ENCODE measurements around the gene SCUBE3.

DNA sequence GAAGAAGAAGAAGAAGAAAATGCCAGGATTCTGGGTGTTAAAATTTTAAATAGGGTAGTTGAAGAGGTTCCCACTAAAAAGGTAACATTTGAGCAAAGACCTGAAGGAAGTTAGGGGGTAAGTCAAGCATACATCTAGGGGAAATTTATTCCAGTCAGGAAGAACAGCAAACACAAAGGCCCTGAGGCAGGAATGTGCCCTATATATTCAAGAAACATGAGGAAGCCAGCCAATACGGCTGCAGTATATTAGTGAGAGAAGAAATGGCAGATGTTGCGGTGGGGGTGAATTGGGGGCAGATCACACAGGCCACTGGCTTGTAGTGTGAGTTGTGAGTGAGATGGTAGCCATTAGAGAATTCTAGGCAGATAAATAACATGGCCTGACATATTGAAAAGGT lies 51.8 kb downstream of the SCUBE3 start:
- TF ChIP-seq, protein P1, sequence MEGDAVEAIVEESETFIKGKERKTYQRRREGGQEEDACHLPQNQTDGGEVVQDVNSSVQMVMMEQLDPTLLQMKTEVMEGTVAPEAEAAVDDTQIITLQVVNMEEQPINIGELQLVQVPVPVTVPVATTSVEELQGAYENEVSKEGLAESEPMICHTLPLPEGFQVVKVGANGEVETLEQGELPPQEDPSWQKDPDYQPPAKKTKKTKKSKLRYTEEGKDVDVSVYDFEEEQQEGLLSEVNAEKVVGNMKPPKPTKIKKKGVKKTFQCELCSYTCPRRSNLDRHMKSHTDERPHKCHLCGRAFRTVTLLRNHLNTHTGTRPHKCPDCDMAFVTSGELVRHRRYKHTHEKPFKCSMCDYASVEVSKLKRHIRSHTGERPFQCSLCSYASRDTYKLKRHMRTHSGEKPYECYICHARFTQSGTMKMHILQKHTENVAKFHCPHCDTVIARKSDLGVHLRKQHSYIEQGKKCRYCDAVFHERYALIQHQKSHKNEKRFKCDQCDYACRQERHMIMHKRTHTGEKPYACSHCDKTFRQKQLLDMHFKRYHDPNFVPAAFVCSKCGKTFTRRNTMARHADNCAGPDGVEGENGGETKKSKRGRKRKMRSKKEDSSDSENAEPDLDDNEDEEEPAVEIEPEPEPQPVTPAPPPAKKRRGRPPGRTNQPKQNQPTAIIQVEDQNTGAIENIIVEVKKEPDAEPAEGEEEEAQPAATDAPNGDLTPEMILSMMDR (conservative IDR thresholded peaks at IDR 0.05; ENCODE audit: low read depth in 2 of 2), result no peak
- TF ChIP-seq EZH2phosphoT487 (IDR thresholded peaks at IDR 0.05; ENCODE audit: unreplicated experiment), result no peak
- TF ChIP-seq, protein P2, sequence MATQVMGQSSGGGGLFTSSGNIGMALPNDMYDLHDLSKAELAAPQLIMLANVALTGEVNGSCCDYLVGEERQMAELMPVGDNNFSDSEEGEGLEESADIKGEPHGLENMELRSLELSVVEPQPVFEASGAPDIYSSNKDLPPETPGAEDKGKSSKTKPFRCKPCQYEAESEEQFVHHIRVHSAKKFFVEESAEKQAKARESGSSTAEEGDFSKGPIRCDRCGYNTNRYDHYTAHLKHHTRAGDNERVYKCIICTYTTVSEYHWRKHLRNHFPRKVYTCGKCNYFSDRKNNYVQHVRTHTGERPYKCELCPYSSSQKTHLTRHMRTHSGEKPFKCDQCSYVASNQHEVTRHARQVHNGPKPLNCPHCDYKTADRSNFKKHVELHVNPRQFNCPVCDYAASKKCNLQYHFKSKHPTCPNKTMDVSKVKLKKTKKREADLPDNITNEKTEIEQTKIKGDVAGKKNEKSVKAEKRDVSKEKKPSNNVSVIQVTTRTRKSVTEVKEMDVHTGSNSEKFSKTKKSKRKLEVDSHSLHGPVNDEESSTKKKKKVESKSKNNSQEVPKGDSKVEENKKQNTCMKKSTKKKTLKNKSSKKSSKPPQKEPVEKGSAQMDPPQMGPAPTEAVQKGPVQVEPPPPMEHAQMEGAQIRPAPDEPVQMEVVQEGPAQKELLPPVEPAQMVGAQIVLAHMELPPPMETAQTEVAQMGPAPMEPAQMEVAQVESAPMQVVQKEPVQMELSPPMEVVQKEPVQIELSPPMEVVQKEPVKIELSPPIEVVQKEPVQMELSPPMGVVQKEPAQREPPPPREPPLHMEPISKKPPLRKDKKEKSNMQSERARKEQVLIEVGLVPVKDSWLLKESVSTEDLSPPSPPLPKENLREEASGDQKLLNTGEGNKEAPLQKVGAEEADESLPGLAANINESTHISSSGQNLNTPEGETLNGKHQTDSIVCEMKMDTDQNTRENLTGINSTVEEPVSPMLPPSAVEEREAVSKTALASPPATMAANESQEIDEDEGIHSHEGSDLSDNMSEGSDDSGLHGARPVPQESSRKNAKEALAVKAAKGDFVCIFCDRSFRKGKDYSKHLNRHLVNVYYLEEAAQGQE (IDR thresholded peaks at IDR 0.05; ENCODE audit: unreplicated experiment), result no peak
- TF ChIP-seq EZH2 (IDR thresholded peaks at IDR 0.05; ENCODE audit: low read depth, unreplicated experiment), result no peak
- no peak for TF ChIP-seq ZNF114 (CRISPR knock-in tag; IDR thresholded peaks at IDR 0.05)
- TF ChIP-seq ZNF462 (CRISPR knock-in tag; IDR thresholded peaks at IDR 0.05), result no peak
- TF ChIP-seq, protein P3, sequence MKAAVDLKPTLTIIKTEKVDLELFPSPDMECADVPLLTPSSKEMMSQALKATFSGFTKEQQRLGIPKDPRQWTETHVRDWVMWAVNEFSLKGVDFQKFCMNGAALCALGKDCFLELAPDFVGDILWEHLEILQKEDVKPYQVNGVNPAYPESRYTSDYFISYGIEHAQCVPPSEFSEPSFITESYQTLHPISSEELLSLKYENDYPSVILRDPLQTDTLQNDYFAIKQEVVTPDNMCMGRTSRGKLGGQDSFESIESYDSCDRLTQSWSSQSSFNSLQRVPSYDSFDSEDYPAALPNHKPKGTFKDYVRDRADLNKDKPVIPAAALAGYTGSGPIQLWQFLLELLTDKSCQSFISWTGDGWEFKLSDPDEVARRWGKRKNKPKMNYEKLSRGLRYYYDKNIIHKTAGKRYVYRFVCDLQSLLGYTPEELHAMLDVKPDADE (IDR thresholded peaks at IDR 0.05), result no peak
- TF ChIP-seq POLR2AphosphoS5 (IDR thresholded peaks at IDR 0.05; ENCODE audit: low read depth), result no peak

Measured in GM23338 (cell line).